GM10266 (cell line): ENCODE measurements around the gene MEGF10.
A peak's percentile ranks its signal among the peaks of the same experiment; 100 is the strongest.

ENCODE experiments used
- DNase-seq: peaks from one replicate; pipeline ENCODE4 v3.0.0; 2012; ENCODE audit errors: extremely low spot score
- CTCF ChIP-seq: IDR thresholded peaks from 2 replicates; pipeline ENCODE4 v1.5.1; 2012; ENCODE audit warnings: mild to moderate bottlenecking, low read depth; ENCODE audit not compliant: control insufficient read depth, insufficient read depth; ENCODE audit errors: missing control alignments

Gene MEGF10

GRCh38 chr5:127419683-127420257 is 129.2 kb downstream of the MEGF10 start:
- no peak for TF ChIP-seq CTCF

GRCh38 chr5:127420758-127421157 is 130.2 kb downstream of the MEGF10 start:
- TF ChIP-seq CTCF = no peak
- DNase-seq = no peak

More at GRCh38 chr5:127419683-127420257, 129.2 kb downstream of the MEGF10 start:
- no peak for DNase-seq

GRCh38 chr5:127421471-127421870 is 130.9 kb downstream of the MEGF10 start:
- TF ChIP-seq CTCF = no peak
- no peak for DNase-seq

- peak; percentile 20 for DNase-seq
- no peak for TF ChIP-seq CTCF
Observed at GRCh38 chr5:127423173-127423798, 132.7 kb downstream of the MEGF10 start.

- no peak for TF ChIP-seq CTCF
- no peak for DNase-seq
Observed at GRCh38 chr5:127425037-127425436, 134.4 kb downstream of the MEGF10 start.

- DNase-seq = no peak
- no peak for TF ChIP-seq CTCF
Observed at GRCh38 chr5:127425868-127426267, 135.3 kb downstream of the MEGF10 start.

- no peak for DNase-seq
- no peak for TF ChIP-seq CTCF
Observed at GRCh38 chr5:127426661-127427060, 136.1 kb downstream of the MEGF10 start.
